Middle frontal gyrus (tissue), 1 donor: ENCODE data around the gene UBE4A.
A peak's percentile ranks its signal among the peaks of the same experiment; 100 is the strongest.

Experiments used
- DNase-seq: peaks from one replicate; pipeline ENCODE4 v3.0.0-alpha.2; 2015; ENCODE audit warnings: low spot score; ENCODE audit errors: extremely low spot score

UBE4A gene

DNA sequence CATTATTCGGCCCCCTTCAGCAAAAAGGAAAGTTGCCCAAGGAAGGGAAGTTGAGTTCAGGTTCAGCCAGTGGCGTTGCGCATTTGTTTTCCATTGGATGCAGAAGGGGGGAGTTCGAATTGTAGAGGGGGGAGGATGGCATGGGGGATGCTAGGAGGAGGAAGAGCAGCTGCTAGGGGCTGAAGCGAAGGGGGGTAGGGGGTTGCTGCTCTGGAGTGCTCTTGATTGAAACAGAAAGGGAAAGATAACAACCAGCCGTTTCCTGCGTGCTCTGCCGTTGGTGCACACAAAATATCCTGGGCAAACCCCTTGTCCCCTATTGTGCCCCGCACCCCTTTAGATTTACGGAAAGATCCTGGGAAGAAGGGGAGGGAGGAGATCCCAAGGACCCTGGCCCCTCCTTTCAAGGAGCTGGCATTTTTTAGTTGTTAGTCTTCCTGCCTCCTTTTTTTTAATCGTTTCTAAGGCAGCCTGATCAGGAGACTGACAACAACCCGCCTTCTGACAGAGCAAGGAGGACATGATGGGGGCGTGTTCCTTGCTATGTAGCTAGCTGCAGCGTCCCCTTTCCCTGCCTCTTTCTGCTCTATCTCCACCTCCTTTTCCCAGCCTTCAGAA is 79.0 kb downstream of the UBE4A start:
- peak; percentile 50 for DNase-seq

DNA sequence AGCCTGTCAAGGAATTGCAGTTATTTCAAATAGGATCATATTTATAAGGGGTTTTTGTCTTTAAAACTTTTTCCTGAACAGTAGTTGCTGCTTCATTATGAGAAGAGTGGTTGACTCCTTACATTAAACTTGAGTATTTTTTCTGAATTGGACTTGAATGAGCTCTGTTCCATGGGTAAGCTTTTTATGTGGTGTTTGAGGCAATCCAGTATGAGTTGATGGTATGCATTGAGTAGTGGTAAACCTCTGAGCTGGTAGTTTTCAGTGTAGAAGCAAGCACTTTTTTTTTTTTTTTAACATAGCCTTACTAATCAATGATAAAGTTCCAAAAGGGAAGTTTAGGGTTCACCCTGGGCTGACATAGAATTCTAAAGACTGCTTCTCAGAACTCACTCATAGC is 80.2 kb downstream of the UBE4A start:
- no peak for DNase-seq

DNA sequence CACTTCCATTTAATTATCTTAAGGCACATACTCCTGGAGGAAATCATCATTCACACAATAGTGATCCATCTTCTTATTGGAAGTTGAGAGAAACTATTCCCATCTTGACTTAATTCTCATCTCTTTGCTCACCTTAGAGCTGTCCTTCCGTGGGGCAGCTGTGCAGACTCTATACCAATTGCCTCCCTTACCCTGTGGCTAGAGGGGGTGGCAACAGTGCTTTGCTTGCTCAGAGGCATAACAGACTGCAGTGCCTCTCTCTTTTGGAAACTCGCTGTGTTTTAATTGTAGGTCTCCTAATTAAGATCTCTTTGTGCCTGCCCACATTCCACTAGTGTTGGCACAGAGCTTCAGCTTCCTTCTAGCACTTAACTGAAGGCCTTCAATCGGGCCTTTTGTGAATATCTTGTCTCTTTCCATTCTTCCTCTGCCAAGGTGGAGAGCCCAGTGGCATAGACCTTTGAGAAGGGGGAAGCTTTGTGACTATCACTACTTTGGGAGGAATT is 82.4 kb downstream of the UBE4A start:
- no peak for DNase-seq

DNA sequence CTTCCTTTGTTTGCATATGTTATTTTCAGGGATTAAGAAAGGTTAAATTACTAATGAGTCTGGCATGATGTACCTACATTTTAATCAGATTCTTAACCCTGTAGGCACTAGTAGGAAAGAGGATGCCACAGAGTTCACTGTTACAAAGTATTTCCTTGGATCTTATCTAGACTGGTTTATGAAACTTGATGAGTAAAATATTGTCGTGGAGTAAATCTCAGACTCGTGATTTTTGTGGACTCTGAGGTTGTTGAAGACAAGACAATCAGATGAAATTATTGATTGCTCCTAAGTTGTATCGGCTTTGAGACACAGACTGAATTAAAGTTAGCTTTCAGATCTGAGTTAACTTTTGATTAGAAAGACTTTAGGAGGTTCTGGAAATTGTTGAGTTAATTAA is 82.9 kb downstream of the UBE4A start:
- DNase-seq: no peak

DNA sequence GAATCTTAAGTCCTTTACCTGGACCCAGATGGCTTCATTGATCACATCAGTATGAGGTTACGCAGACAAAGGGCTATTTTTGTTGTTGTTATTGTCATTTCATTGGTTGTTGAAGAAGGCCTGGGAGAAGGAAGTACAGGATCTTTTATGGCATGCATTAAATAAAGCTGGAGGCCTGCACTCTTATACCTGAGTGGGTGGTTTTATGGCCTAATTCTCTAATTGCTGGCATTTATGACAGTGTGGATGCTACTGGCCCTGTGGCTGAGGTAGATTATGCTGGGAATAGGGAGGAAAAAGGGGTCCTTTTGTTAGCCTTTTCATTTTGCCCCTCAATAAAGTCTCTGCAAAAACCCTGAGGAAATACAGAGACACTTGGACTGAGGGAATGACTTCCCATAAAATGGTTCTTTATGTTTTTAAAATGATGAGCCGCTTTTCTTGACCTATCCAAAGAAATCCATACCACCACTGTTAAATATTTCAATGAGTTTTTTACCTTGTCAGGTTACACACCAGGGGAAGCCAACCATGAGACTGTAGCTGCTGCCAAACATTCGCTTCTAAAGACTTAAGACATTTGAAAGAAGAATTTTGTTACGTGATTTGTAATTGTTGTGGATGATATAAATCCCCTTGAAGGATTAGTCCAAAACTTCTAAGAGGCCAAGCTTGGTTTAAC is 83.6 kb downstream of the UBE4A start:
- no peak for DNase-seq

DNA sequence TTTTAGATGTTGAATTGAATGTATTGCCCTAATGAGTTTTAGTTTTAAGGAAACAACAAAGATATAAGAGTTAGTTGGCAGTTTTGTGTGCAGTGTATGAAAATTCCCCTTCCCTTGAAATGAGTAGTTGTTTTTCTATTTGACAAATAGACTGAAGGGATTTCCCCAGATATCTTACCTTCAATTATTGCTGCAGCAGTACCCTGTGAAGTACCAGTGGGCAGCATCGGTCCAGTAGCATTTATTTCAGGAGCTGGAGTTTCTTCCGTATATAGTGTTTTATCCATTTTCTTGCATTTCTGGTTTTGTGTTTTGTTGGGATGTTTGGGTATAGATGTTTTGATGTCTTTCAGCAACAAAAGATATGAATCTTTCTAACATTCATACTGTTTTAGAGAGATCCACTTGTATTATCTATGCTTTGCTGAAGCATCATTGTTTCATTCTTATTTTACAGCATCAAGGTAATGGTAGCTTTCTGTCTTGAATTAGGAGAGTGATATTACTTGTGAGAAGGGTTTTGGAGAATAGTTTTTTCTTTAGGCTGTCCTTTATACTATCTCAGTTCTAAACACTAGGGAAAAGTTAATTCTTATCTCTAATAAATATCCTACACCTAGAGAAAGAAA is 84.3 kb downstream of the UBE4A start:
- no peak for DNase-seq

DNA sequence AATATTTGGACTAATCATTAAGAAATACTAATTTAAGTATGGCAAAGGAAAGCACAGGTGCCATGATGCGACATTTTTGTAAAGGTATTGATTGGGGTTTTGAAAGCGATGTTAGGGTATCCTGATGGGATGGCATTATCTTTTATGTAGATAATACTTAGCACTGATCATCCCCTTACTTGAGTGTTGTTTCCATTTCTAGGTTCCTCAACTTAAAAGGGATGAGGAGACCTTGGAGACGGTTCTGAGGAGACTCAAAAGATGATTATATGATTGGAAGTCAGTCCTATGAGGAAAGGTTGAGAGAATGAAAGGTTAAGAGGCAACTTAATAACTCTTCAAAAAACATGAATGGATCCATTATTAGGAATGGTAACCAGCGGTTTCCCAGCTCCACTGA is 88.0 kb downstream of the UBE4A start:
- DNase-seq: no peak

DNA sequence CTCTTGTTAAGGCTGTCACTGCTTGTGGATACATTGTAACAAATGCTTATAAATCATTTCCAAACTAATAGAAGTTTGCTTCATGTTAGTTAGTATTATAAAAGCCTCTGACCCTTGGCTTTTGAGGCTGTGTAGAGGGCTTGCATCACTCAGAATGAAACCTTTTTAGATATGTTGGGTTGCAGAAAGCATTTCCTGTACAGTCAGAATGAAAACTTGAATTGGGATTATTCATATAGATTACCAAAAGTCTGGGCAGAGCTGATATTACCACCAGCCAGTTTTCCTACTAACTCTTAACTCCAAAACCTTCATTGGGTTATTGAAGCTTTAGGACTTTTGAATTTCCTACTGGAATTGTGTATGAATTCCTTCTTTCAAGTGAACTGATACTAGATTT is 88.9 kb downstream of the UBE4A start:
- DNase-seq: no peak
